NCI-H2107 treated with DMSO at 0.1 percent for 48 hours (cell line): Measurements from ENCODE around the gene TTC13.
"Not testable (repeated sequence)": the region's sequence is repeated elsewhere in the genome, so short reads cannot be mapped to it uniquely, and the experiment has no call there.

Experiments
- DNase-seq: peaks from one replicate; lab custom pipeline; 2025; ENCODE audit not compliant: unreplicated experiment; lab: John Stamatoyannopoulos, UW

The TTC13 gene

GRCh38 chr1:230978491-230979388, at the start of gene TTC13, which contains the start of gene ARV1:
Gene TTC13, minus strand, starts transcription at chr1:230978861. Its CDS starts 31 bp downstream, at chr1:230978830.
Gene ARV1, plus strand, starts transcription at chr1:230979094. Its CDS starts 12 bp downstream, at chr1:230979106.
- peak; percentile 98 for DNase-seq

GRCh38 chr1:231027971-231028370, 49.3 kb upstream of the TTC13 start:
- no peak for DNase-seq

GRCh38 chr1:231027136-231027925, 48.7 kb upstream of the TTC13 start:
- no peak for DNase-seq

- DNase-seq = no peak
These were observed 47.9 kb upstream of the TTC13 start for GRCh38 chr1:231026576-231026975.

- no peak for DNase-seq
These were observed 44.5 kb upstream of the TTC13 start for GRCh38 chr1:231023150-231023549.

GRCh38 chr1:231022543-231022942, 43.9 kb upstream of the TTC13 start:
- not testable (repeated sequence) for DNase-seq

GRCh38 chr1:231021540-231022031, 42.9 kb upstream of the TTC13 start:
- no peak for DNase-seq

- no peak for DNase-seq
These were observed 42.2 kb upstream of the TTC13 start for GRCh38 chr1:231020816-231021215.

- DNase-seq = no peak
These were observed 41.5 kb upstream of the TTC13 start for GRCh38 chr1:231020139-231020601.

- DNase-seq = no peak
These were observed 41.0 kb upstream of the TTC13 start for GRCh38 chr1:231019711-231020110.

- DNase-seq = no peak
These were observed 38.3 kb upstream of the TTC13 start for GRCh38 chr1:231016966-231017365.

- no peak for DNase-seq
These were observed 37.6 kb upstream of the TTC13 start for GRCh38 chr1:231016234-231016633.

- DNase-seq = no peak
These were observed 34.8 kb upstream of the TTC13 start for GRCh38 chr1:231013391-231014015.

- DNase-seq = no peak
These were observed 33.3 kb upstream of the TTC13 start for GRCh38 chr1:231011963-231012362.

- DNase-seq = no peak
These were observed 32.7 kb upstream of the TTC13 start for GRCh38 chr1:231011360-231011759.

- DNase-seq = not testable (repeated sequence)
These were observed 28.9 kb upstream of the TTC13 start for GRCh38 chr1:231007535-231007934.

- DNase-seq = no peak
These were observed 23.2 kb upstream of the TTC13 start for GRCh38 chr1:231001892-231002291.

GRCh38 chr1:231000639-231001038, 22.0 kb upstream of the TTC13 start:
- no peak for DNase-seq

GRCh38 chr1:231000201-231000600, 21.5 kb upstream of the TTC13 start:
- DNase-seq = no peak

GRCh38 chr1:230994860-230995259, 16.2 kb upstream of the TTC13 start:
- DNase-seq = no peak
